B cell (primary cell): ENCODE data around the gene FOXN4. TPM values are rescaled to one million over a fixed set of nuclear protein-coding genes. Genes with fewer than 3 reads are reported as not detected.

ENCODE experiments used
- ATAC-seq: fragments of 200-7000 bp; cut with Tn5 transposase; one replicate; pipeline ENCODE4 v1.10.0; 2021; ENCODE audit warnings: low read depth, mild to moderate bottlenecking, moderate number of reproducible peaks, moderate library complexity
- CTCF ChIA-PET: fragments of 350-600 bp; sonication (Branson Sonifier 250); formaldehyde crosslinking; loops from one replicate; lab custom pipeline; 2021; ENCODE audit warnings: antibody characterized with exemption, inconsistent platforms; lab: Charles Lee
- POLR2A ChIA-PET: fragments of 350-600 bp; sonication (Branson Sonifier 250); formaldehyde crosslinking; loops from one replicate; lab custom pipeline; 2021; ENCODE audit warnings: antibody characterized with exemption; lab: Charles Lee
- DNase-seq: peaks from one replicate; pipeline ENCODE4 v3.0.0; 2013
- H2AFZ ChIP-seq: 2 replicates; pipeline ENCODE4 v1.6.1; 2012; ENCODE audit warnings: mild to moderate bottlenecking, low read depth, low read length; ENCODE audit not compliant: insufficient read depth, poor library complexity, severe bottlenecking
- H3K27ac ChIP-seq, 2 donors: 1 replicate in 1 of 2; 2 replicates in 1 of 2; pipeline ENCODE4 v1.5.1; 2012 to 2013; ENCODE audit warnings: low read length in 2 of 2, mild to moderate bottlenecking in 2 of 2, moderate library complexity in 1 of 2
- H3K27me3 ChIP-seq, 4 experiments: fragments of 200-600 bp in 1 of 4; sonication (generic) in 1 of 4; replicated peaks in 1 of 4; 1 replicate in 2 of 4; 2 replicates in 2 of 4; pipeline versions ENCODE4 v1.6.1 to v1.7.0; 2013 to 2016; ENCODE audit warnings: low read length in 3 of 4, mild to moderate bottlenecking in 2 of 4, mixed read lengths in 1 of 4, moderate library complexity in 1 of 4; ENCODE audit not compliant: insufficient read depth in 4 of 4, control insufficient read depth in 3 of 4; ENCODE audit errors: control extremely low read depth in 1 of 4
- H3K36me3 ChIP-seq, 2 experiments: replicated peaks in 1 of 2; 1 replicate in 1 of 2; 2 replicates in 1 of 2; pipeline versions ENCODE4 v1.6.1 to v1.7.1; 2013; ENCODE audit warnings: low read length in 1 of 2; ENCODE audit not compliant: insufficient read depth in 2 of 2, control insufficient read depth in 1 of 2; ENCODE audit errors: control extremely low read depth in 1 of 2, extremely low read depth in 1 of 2
- H3K4me1 ChIP-seq, 2 donors: fragments of 200-600 bp in 1 of 2; sonication (generic) in 1 of 2; 1 replicate in 1 of 2; 2 replicates in 1 of 2; pipeline versions ENCODE4 v1.5.1 to v1.6.1; 2013 to 2017; ENCODE audit warnings: low read length in 2 of 2; ENCODE audit not compliant: control insufficient read depth in 2 of 2, insufficient read depth in 2 of 2
- H3K4me2 ChIP-seq: replicated peaks from 2 replicates; pipeline ENCODE3; 2012; ENCODE audit warnings: mild to moderate bottlenecking, low read depth, low read length; ENCODE audit not compliant: poor library complexity, severe bottlenecking
- H3K4me3 ChIP-seq, 5 experiments: fragments of 200-600 bp in 1 of 5; sonication (generic) in 1 of 5; 1 replicate in 3 of 5; 2 replicates in 2 of 5; pipeline versions ENCODE4 v1.5.1 to v1.7.0; 2011 to 2016; ENCODE audit warnings: low read length in 4 of 5, mild to moderate bottlenecking in 4 of 5, low read depth in 2 of 5, control low read depth in 1 of 5, moderate library complexity in 1 of 5; ENCODE audit not compliant: insufficient read depth in 1 of 5; ENCODE audit errors: control extremely low read depth in 1 of 5, extremely low read depth in 1 of 5
- H3K79me2 ChIP-seq: fragments of 200-600 bp; sonication (generic); one replicate; pipeline ENCODE4 v1.6.0; 2016; ENCODE audit warnings: low read length; ENCODE audit not compliant: control insufficient read depth, insufficient read depth
- H3K9ac ChIP-seq: fragments of 200-600 bp; sonication (generic); 2 replicates; pipeline ENCODE4 v1.6.1; 2017; ENCODE audit warnings: mild to moderate bottlenecking, low read length, moderate library complexity
- H3K9me3 ChIP-seq, 3 donors: one replicate each; pipeline versions ENCODE4 v1.6.1 to v1.7.1; 2013; ENCODE audit warnings: low read length in 2 of 3; ENCODE audit not compliant: control insufficient read depth in 2 of 3, insufficient read depth in 1 of 3; ENCODE audit errors: control extremely low read depth in 1 of 3
- H4K20me1 ChIP-seq: 2 replicates; pipeline ENCODE4 v1.6.0; 2012; ENCODE audit warnings: mild to moderate bottlenecking, low read length; ENCODE audit not compliant: insufficient read depth, control insufficient read depth, poor library complexity, severe bottlenecking
- H3K27ac Mint-ChIP-seq: one replicate; pipeline ENCODE4 v1.8.0; 2021; ENCODE audit warnings: mixed read lengths
- H3K27me3 Mint-ChIP-seq: one replicate; pipeline ENCODE4 v1.8.0; 2021; ENCODE audit warnings: mixed read lengths
- H3K4me1 Mint-ChIP-seq: one replicate; pipeline ENCODE4 v1.8.0; 2021; ENCODE audit warnings: mixed read lengths
- H3K4me3 Mint-ChIP-seq: one replicate; pipeline ENCODE4 v1.8.0; 2021; ENCODE audit warnings: mixed read lengths
- H3K9me3 Mint-ChIP-seq: one replicate; pipeline ENCODE4 v1.8.0; 2022; ENCODE audit warnings: mixed read lengths; ENCODE audit not compliant: insufficient read depth
- CTCF ChIP-seq: fragments of 200-600 bp; IDR thresholded peaks from one replicate; pipeline ENCODE4 v1.8.0; 2022; ENCODE audit warnings: antibody characterized with exemption, mild to moderate bottlenecking
- EZH2 ChIP-seq: IDR thresholded peaks from 2 replicates; pipeline ENCODE4 v1.6.1; 2012; ENCODE audit warnings: borderline replicate concordance, low read depth, mild to moderate bottlenecking, moderate library complexity, low read length; ENCODE audit not compliant: insufficient read depth, poor library complexity, severe bottlenecking
- WGBS: methylation state at CpG from one replicate; pipeline ENCODE4 v1.1.5; 2013; ENCODE audit warnings: missing lambda C conversion rate; ENCODE audit not compliant: insufficient coverage; 5-methylcytosine and 5-hydroxymethylcytosine counted together
- intact Hi-C: fragments of 100-400 bp; cut with micrococcal nuclease; formaldehyde crosslinking; loops from one replicate; pipeline ENCODE4 v1.10.0; 2022
- polyA plus RNA-seq: library from polyadenylated mRNA; depleted of rRNA; stranded (reverse); fragments of >200 nt; gene quantifications from 2 replicates; pipeline ENCODE4 v1.2.3, GENCODE V29; 2012
- total RNA-seq, 2 donors: library from RNA; stranded (reverse); fragments of 120-200 nt in 1 of 2; gene quantifications; 1 replicate in 1 of 2; 2 replicates in 1 of 2; pipeline versions ENCODE4 v1.2.3 to v1.2.4, GENCODE V29; 2013 to 2022

Gene FOXN4
- total and polyA plus RNA-seq, 2 donors (not counting 1 experiment from before 2014, with no cell fraction given): not detected

- ChIA-PET POLR2A (no interaction called here), CTCF (interaction anchor here (0.6 kb wide), 1 partner anchor 142 kb away, joined by 3 read pairs; no protein-coding TSS in a partner anchor)
- Mint-ChIP-seq H3K27me3 (no peaks in the 10 kb centered on the region), H3K4me1 (no peaks in the 10 kb centered on the region), H3K4me3 (no peak overlapping the region), H3K9me3 (peaks cover 4% of the 10 kb centered on the region), H3K27ac (no peak overlapping the region)
- intact Hi-C loops: no loop called here
- Histone ChIP-seq H3K9me3 (peaks cover 0 to 14% (median 13%) of the 10 kb centered on the region in 3 donors), H3K4me3 (no peak overlapping the region), H4K20me1 (no peaks in the 10 kb centered on the region), H3K36me3 (no peaks in the 10 kb centered on the region), H3K79me2 (no peaks in the 10 kb centered on the region), H3K27me3 (no peaks in the 10 kb centered on the region), H3K9ac (no peak overlapping the region), H2AFZ (no peak overlapping the region), H3K4me2 (no peak overlapping the region), H3K27ac (no peak overlapping the region), H3K4me1 (no peaks in the 10 kb centered on the region)
- ATAC-seq (no peak), DNase-seq (no peak)
- no peak for TF ChIP-seq CTCF
- TF ChIP-seq EZH2: no peak
- 95% methylated on average over 6 of the region's 7 CpGs for WGBS
Observed at GRCh38 chr12:109253913-109254544, 55.1 kb downstream of the FOXN4 start.

- Histone ChIP-seq H3K4me1 (no peaks in the 10 kb centered on the region), H3K9ac (no peak overlapping the region), H3K4me3 (no peak overlapping the region), H3K9me3 (peaks cover 0 to 14% (median 13%) of the 10 kb centered on the region in 3 donors), H3K27ac (no peak overlapping the region), H3K27me3 (no peaks in the 10 kb centered on the region), H2AFZ (no peak overlapping the region), H4K20me1 (no peaks in the 10 kb centered on the region), H3K79me2 (no peaks in the 10 kb centered on the region), H3K4me2 (no peak overlapping the region), H3K36me3 (no peaks in the 10 kb centered on the region)
- DNase-seq: no peak
- TF ChIP-seq CTCF (no peak), EZH2 (no peak)
- ATAC-seq: no peak
- no peaks in the 10 kb centered on the region for H3K27me3 Mint-ChIP-seq
- H3K4me3 Mint-ChIP-seq: no peak overlapping the region
- WGBS: 100% methylated on average over 1 of the region's 4 CpGs
- intact Hi-C loops: no loop called here
- ChIA-PET CTCF (no interaction called here), POLR2A (no interaction called here)
- H3K9me3 Mint-ChIP-seq: peaks cover 4% of the 10 kb centered on the region
- H3K4me1 Mint-ChIP-seq: no peaks in the 10 kb centered on the region
- H3K27ac Mint-ChIP-seq: no peak overlapping the region
Observed at GRCh38 chr12:109252799-109253198, 56.3 kb downstream of the FOXN4 start.
